ENCODE results near the gene CASZ1. TPM values are rescaled to one million over a fixed set of nuclear protein-coding genes. Genes with fewer than 3 reads are reported as not detected.

Gene CASZ1
- total RNA-seq, 6 experiments from 2014 or later: 0.14 to 0.67 (median 0.43) TPM

DNA sequence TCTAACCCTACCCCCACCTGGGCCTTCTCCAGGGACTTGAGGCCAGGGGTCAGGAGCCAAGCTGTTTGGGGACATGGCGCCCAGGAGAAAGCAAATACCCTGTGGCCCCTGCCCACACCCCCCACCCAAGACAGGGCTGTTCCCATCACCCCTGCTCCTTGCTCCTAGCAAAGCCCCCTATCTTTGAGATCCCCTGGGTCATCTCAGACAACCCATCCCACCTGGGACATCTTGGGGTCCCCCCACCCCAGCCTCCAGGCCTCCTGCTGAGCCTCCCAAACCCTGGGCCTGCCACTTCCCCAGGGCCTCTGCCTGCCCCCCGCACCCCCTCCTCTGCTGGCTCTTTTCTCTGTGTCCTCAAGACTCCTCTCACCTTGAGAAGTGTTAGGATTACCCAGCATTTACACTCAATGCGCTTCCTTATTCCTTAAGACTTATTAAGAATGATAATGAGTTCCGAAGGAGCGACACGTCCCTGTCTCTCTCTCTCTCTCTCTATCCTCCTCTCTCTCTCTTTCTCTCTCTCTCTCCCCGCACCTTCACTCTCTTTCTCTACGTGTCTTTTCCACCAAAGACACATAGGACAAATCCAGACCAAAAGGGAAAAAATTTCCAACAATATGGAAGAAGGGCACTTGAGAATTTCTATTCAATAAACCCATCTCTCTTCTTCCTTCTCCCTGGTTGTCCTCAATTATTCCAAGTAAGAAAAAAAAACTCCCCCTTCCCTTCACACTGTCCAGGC is 7.2 kb downstream of the CASZ1 start:
- no peak overlapping the region for H3K27ac Mint-ChIP-seq
- H3K9me3 Mint-ChIP-seq: no peaks in the 10 kb centered on the region
- DNase-seq: no peak
- peaks cover 10% of the 10 kb centered on the region for H3K4me1 Mint-ChIP-seq (ENCODE audit: low read depth)
- TF ChIP-seq, protein P1, sequence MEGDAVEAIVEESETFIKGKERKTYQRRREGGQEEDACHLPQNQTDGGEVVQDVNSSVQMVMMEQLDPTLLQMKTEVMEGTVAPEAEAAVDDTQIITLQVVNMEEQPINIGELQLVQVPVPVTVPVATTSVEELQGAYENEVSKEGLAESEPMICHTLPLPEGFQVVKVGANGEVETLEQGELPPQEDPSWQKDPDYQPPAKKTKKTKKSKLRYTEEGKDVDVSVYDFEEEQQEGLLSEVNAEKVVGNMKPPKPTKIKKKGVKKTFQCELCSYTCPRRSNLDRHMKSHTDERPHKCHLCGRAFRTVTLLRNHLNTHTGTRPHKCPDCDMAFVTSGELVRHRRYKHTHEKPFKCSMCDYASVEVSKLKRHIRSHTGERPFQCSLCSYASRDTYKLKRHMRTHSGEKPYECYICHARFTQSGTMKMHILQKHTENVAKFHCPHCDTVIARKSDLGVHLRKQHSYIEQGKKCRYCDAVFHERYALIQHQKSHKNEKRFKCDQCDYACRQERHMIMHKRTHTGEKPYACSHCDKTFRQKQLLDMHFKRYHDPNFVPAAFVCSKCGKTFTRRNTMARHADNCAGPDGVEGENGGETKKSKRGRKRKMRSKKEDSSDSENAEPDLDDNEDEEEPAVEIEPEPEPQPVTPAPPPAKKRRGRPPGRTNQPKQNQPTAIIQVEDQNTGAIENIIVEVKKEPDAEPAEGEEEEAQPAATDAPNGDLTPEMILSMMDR (IDR thresholded peaks at IDR 0.05): no peak
- no peaks in the 10 kb centered on the region for H3K36me3 Mint-ChIP-seq (ENCODE audit: low read depth)
- no peak overlapping the region for H3K4me3 Mint-ChIP-seq
- H3K27me3 Mint-ChIP-seq (ENCODE audit: insufficient read depth): peaks cover 43% of the 10 kb centered on the region

DNA sequence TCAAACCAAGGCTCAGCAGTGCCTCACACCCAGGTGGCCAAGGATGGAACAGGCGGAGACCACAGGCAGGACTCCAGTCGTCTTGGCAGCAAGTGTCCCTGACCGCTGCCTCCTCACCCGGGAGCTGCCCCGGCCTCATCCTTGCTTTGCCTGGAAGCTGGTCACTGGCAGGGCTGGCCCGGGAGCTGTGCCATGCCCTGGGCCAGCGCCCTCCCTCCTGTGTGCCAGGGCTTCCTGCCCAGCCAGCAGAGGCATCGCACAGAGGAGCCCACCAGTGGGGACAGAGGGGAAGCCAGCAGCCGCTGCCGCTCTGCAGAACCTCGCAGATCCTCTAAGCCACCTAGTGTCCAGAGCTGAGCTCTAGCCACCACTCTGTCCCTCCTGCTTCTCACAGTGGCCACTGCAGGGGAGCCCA is 7.8 kb downstream of the CASZ1 start:
- H3K27ac Mint-ChIP-seq: no peak overlapping the region
- H3K4me1 Mint-ChIP-seq (ENCODE audit: low read depth): peaks cover 6% of the 10 kb centered on the region
- no peaks in the 10 kb centered on the region for H3K36me3 Mint-ChIP-seq (ENCODE audit: low read depth)
- peaks cover 46% of the 10 kb centered on the region for H3K27me3 Mint-ChIP-seq (ENCODE audit: insufficient read depth)
- no peaks in the 10 kb centered on the region for H3K9me3 Mint-ChIP-seq
- H3K4me3 Mint-ChIP-seq: no peak overlapping the region
- TF ChIP-seq, protein P1 (IDR thresholded peaks at IDR 0.05): peak; percentile 42; the same call in 1 of the 2 replicates
- DNase-seq: no peak

DNA sequence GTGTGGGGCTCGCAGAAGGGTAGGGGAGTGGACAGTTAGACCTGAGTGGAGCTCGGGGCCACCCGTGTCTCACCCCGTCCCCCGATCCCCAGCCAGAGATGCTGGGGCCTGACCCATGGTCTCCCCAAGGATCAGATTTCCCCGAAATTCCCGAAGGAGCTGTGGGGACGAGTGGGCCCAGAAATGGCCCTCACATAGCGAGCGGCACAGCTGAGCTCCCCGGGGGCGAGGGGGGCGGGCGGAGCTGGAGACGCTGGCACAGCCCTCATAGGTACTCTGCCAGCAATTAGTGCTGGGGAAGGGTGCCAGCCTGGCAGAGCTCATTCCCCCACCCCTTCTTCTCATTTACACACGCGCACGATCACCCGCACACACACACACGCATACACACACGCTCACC is 9.2 kb downstream of the CASZ1 start:
- Mint-ChIP-seq H3K4me1 (ENCODE audit: low read depth) (no peaks in the 10 kb centered on the region), H3K27ac (no peak overlapping the region), H3K27me3 (ENCODE audit: insufficient read depth) (peaks cover 44% of the 10 kb centered on the region), H3K9me3 (no peaks in the 10 kb centered on the region), H3K4me3 (no peak overlapping the region), H3K36me3 (ENCODE audit: low read depth) (no peaks in the 10 kb centered on the region)
- TF ChIP-seq, protein P1 (IDR thresholded peaks at IDR 0.05): no peak
- no peak for DNase-seq

DNA sequence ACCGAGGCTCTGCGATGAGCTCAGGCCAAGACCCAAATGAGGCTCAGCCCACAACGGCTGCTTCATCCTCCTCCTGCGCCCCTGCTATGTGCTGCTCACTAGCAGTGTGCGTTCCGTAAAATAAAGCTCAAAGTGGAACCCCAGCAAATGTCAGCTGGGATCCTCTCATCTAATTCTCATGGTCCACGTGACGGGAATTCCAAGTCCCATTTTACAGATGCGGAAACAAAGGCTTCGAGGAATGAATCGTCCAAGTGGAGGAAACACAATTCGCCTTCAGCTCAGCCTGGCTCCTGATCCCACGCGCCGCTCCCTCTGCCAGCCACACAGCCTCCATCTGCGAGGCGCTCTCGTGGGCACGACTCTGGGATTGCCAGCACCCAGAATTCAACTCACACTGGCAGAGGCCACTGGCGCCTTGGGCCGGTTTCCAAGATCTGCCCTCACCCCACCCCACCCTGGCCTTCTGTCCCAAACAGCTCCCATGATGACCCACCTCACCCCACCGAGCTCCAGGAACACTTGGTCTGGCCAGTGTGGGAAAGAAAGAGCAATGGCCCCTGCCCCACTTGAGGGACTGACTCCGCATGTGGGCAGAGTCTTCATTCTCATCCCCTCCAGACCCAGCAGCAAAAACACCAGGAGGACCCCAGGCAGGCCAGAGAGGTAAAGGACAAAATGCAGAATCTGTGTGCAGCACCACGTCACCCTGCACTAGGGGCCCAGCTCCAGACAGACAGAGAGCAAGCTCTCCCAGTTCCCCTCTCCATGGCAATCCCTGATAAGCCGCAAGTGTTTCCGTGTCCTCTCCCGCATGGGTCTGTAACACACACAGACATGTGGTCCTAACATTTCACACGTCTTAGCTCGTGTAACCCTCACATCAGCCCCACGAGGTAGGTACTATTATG is 10.5 kb downstream of the CASZ1 start:
- TF ChIP-seq, protein P1 (IDR thresholded peaks at IDR 0.05): no peak
- no peak overlapping the region for H3K27ac Mint-ChIP-seq
- H3K4me1 Mint-ChIP-seq (ENCODE audit: low read depth): no peaks in the 10 kb centered on the region
- no peak for DNase-seq
- no peak overlapping the region for H3K4me3 Mint-ChIP-seq
- H3K36me3 Mint-ChIP-seq (ENCODE audit: low read depth): no peaks in the 10 kb centered on the region
- no peaks in the 10 kb centered on the region for H3K9me3 Mint-ChIP-seq
- peaks cover 48% of the 10 kb centered on the region for H3K27me3 Mint-ChIP-seq (ENCODE audit: insufficient read depth)

DNA sequence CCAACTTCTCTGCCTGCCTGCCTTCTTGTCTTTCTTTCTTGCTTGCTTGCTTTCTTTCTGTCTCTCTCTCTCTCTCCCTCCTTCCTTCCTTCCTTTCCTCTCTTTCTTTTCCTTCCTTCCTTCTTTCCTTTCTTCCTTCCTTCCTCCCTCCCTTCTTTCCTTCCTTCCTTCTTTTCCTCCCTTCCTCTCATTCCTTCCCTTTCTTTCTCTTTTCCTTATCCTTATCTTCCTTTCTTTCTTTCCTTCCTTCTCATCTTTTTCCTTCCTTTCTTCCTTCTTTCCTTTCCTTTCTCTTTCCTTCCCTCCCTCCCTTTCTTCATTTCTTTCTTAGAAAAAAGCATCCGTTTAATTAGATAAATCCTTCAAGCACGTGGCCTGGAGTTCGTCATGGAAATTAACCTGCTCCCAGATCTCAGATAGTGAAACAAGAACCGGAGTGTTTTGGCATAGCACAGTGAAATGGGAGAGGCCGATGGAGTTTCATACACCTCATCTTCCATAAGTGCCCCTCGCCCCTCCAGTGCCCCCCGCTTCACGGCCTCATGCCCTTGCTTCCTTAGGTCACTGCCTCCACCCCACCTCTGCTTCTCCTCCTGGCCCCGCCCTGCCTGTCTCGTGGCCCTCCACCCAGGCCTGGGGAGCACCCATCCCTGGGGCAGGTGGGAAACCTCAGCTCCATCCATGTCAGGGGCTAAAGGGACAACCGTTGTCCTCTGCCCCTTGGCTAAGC is 11.3 kb downstream of the CASZ1 start:
- H3K36me3 Mint-ChIP-seq (ENCODE audit: low read depth): no peaks in the 10 kb centered on the region
- no peaks in the 10 kb centered on the region for H3K4me1 Mint-ChIP-seq (ENCODE audit: low read depth)
- DNase-seq: no peak

More for the DNA sequence above, 11.3 kb downstream of the CASZ1 start:
- H3K4me3 Mint-ChIP-seq: no peak overlapping the region
- H3K9me3 Mint-ChIP-seq: no peaks in the 10 kb centered on the region
- peaks cover 48% of the 10 kb centered on the region for H3K27me3 Mint-ChIP-seq (ENCODE audit: insufficient read depth)
- no peak overlapping the region for H3K27ac Mint-ChIP-seq
- TF ChIP-seq, protein P1 (IDR thresholded peaks at IDR 0.05): no peak
